Psoas muscle (tissue), 8 donors: ENCODE data around the gene ZHX3. TPM values are rescaled to one million over a fixed set of nuclear protein-coding genes. Genes with fewer than 3 reads are reported as not detected.

Source experiments
- ATAC-seq, 4 donors: fragments of 200-7000 bp; cut with Tn5 transposase; one replicate each; pipeline ENCODE4 v1.9.1; 2020; ENCODE audit warnings: moderate library complexity in 3 of 4, mild to moderate bottlenecking in 2 of 4
- DNase-seq, 2 donors: peaks; one replicate each; pipeline ENCODE4 v3.0.0-alpha.2; 2020
- H3K27ac ChIP-seq: fragments of 200-600 bp; one replicate; pipeline ENCODE4 v1.8.0; 2022
- H3K27me3 ChIP-seq, 3 donors: fragments of 200-600 bp in 1 of 3; one replicate each; pipeline versions ENCODE4 v1.6.1 to v1.8.0; 2013 to 2022; ENCODE audit warnings: low read length in 2 of 3, mild to moderate bottlenecking in 2 of 3, moderate library complexity in 1 of 3; ENCODE audit not compliant: insufficient read depth in 3 of 3
- H3K36me3 ChIP-seq, 2 donors: fragments of 200-600 bp in 1 of 2; one replicate each; pipeline versions ENCODE4 v1.6.1 to v1.8.0; 2013 to 2022; ENCODE audit warnings: low read depth in 1 of 2, mild to moderate bottlenecking in 1 of 2, moderate library complexity in 1 of 2; ENCODE audit not compliant: insufficient read depth in 1 of 2
- H3K4me1 ChIP-seq: fragments of 200-600 bp; one replicate; pipeline ENCODE4 v1.8.0; 2022
- H3K4me3 ChIP-seq: fragments of 200-600 bp; one replicate; pipeline ENCODE4 v1.8.0; 2022; ENCODE audit warnings: mild to moderate bottlenecking
- H3K9me3 ChIP-seq: fragments of 200-600 bp; one replicate; pipeline ENCODE4 v1.8.0; 2022
- CTCF ChIP-seq: fragments of 200-600 bp; IDR thresholded peaks from one replicate; pipeline ENCODE4 v1.8.0; 2022; ENCODE audit warnings: antibody characterized with exemption
- WGBS, 3 donors: extraction: QIAGEN DNeasy Blood & Tissue Kit; methylation state at CpG; one replicate each; pipeline versions ENCODE4 v1.1.6 to v1.1.7; 2013; 5-methylcytosine and 5-hydroxymethylcytosine counted together
- intact Hi-C, 2 donors: fragments of 100-400 bp; cut with DNase I; formaldehyde crosslinking; loops; one replicate each; pipeline versions ENCODE4 v1.11.0 to v1.14.2; 2022
- polyA plus RNA-seq, 3 donors: library from polyadenylated mRNA; stranded (reverse); fragments of 200-250 nt; gene quantifications; one replicate each; pipeline ENCODE4 v1.2.3, GENCODE V29; 2013
- total RNA-seq, 4 donors: library from RNA; stranded (reverse); fragmentation: NEBNext Ultra II Directional in 2 of 4; extraction: Animal tissue kit (Norgen Biotek cat#: 25700) in 2 of 4; gene quantifications; one replicate each; pipeline versions ENCODE4 v1.2.1 to v1.2.4, GENCODE V29; 2021 to 2023
- donor health status: healthy with polysubstance abuse.
- donor health status: DM: no; HTN: no; CAD: no; lungs with moderate emphysema.
- donor health status: Bipolar disorder and iron deficiency.
- donor health status: healthy.
- donor health status: DM: yes; HTN: yes; CAD: no.
- donor health status: DM: no; HTN: no; CAD: no.
- donor health status: DM: no; HTN: no; CAD: no.
- donor health status: DM: yes; HTN: yes; CAD: no.

ZHX3 gene
- total and polyA plus RNA-seq, 7 donors, result 7.0 to 47.7 (median 39.6) TPM

- intact Hi-C loops, result loop anchor here (2.0 to 5.0 kb wide), 3 partner anchors 68 to 93 kb away; partner anchors contain the start of genes LPIN3 (in 1 of the 2) and ZHX3 (in 1 of the 2)
- no peaks in the 10 kb centered on the region for H3K36me3 ChIP-seq
- H3K27ac ChIP-seq, result peak overlapping the region; percentile 72
- no peaks in the 10 kb centered on the region for H3K9me3 ChIP-seq
- H3K4me3 ChIP-seq, result no peak overlapping the region
- peaks cover 52% of the 10 kb centered on the region for H3K4me1 ChIP-seq
- TF ChIP-seq CTCF, result peak; percentile 24
- no peaks in the 10 kb centered on the region for H3K27me3 ChIP-seq
- DNase-seq (peak; percentile 76 to 88), ATAC-seq (peak; percentile 81 to 89 (median 88))
- 28 to 45% (median 31%) methylated on average over 9 of the region's 9 CpGs for WGBS, 3 donors
Measured at GRCh38 chr20:41249411-41250281, 67.9 kb downstream of the ZHX3 start.

GRCh38 chr20:41248368-41249024, 69.0 kb downstream of the ZHX3 start:
- TF ChIP-seq CTCF, result no peak
- ATAC-seq (peak in 3 of 4 donors; percentile 36 to 65 (median 41)), DNase-seq (no peak)
- H3K4me3 ChIP-seq, result no peak overlapping the region
- peak overlapping the region; percentile 72 for H3K27ac ChIP-seq
- H3K27me3 ChIP-seq, result no peaks in the 10 kb centered on the region
- H3K9me3 ChIP-seq, result no peaks in the 10 kb centered on the region
- H3K4me1 ChIP-seq, result peaks cover 63% of the 10 kb centered on the region
- intact Hi-C loops, result loop anchor here in 1 of 2 donors (5.0 kb wide), 2 partner anchors 69 to 94 kb away; partner anchors contain the start of genes LPIN3 and ZHX3
- 13 to 31% (median 24%) methylated on average over 4 of the region's 4 CpGs for WGBS, 3 donors
- no peaks in the 10 kb centered on the region for H3K36me3 ChIP-seq

GRCh38 chr20:41247523-41248367, 69.8 kb downstream of the ZHX3 start:
- Histone ChIP-seq H3K36me3 (no peaks in the 10 kb centered on the region), H3K4me1 (peaks cover 63% of the 10 kb centered on the region), H3K4me3 (no peak overlapping the region), H3K9me3 (no peaks in the 10 kb centered on the region), H3K27me3 (no peaks in the 10 kb centered on the region), H3K27ac (peak overlapping the region; percentile 72)
- no peak for TF ChIP-seq CTCF
- intact Hi-C loops, result loop anchor here in 1 of 2 donors (5.0 kb wide), 2 partner anchors 70 to 95 kb away; partner anchors contain the start of genes LPIN3 and ZHX3
- DNase-seq (no peak), ATAC-seq (no peak)
- WGBS, 3 donors, result 23 to 40% (median 25%) methylated on average over 7 of the region's 7 CpGs

- TF ChIP-seq CTCF, result peak; percentile 25
- no peak overlapping the region for H3K4me3 ChIP-seq
- WGBS, 3 donors, result 29 to 50% (median 30%) methylated on average over 2 of the region's 2 CpGs
- H3K4me1 ChIP-seq, result peaks cover 66% of the 10 kb centered on the region
- intact Hi-C loops, result loop anchor here in 1 of 2 donors (5.0 kb wide), 2 partner anchors 72 to 97 kb away; partner anchors contain the start of genes LPIN3 and ZHX3
- ATAC-seq, result peak in 3 of 4 donors; percentile 31 to 66 (median 38)
- H3K36me3 ChIP-seq, result no peaks in the 10 kb centered on the region
- no peaks in the 10 kb centered on the region for H3K9me3 ChIP-seq
- peak overlapping the region; percentile 50 for H3K27ac ChIP-seq
- H3K27me3 ChIP-seq, result no peaks in the 10 kb centered on the region
- no peak for DNase-seq
Measured at GRCh38 chr20:41245086-41245707, 72.3 kb downstream of the ZHX3 start.
